Measurements from ENCODE around the gene ZNF530. TPM values are rescaled to one million over a fixed set of nuclear protein-coding genes. Genes with fewer than 3 reads are reported as not detected.

ZNF530 gene
- total and polyA plus RNA-seq, 2 donors from 2014 or later, result 1.1 to 3.5 TPM

GRCh38 chr19:57653689-57654088 lies 54.0 kb downstream of the ZNF530 start:
- DNase-seq (no peak), FAIRE-seq (no peak)
- Histone ChIP-seq H3K36me3 (ENCODE audit: control insufficient read depth in 2 of 3, insufficient read depth in 3 of 3, low read length in 3 of 3) (no peaks in the 10 kb centered on the region), H3K27me3 (ENCODE audit: control insufficient read depth, insufficient read depth, low read length) (no peaks in the 10 kb centered on the region), H3K4me1 (ENCODE audit: control insufficient read depth in 2 of 3, insufficient read depth in 2 of 3, low read depth in 1 of 3, low read length in 3 of 3) (no peaks in the 10 kb centered on the region), H3K27ac (ENCODE audit: low read depth in 2 of 2, low read length in 2 of 2) (no peak overlapping the region), H3K4me3 (ENCODE audit: low read length in 3 of 3) (no peak overlapping the region), H3K9me3 (ENCODE audit: control insufficient read depth in 2 of 3, insufficient read depth in 1 of 3, low read length in 3 of 3) (peaks cover 0 to 7% (median 3%) of the 10 kb centered on the region in 3 donors), H3K9ac (ENCODE audit: low read length in 3 of 3) (no peak overlapping the region)
- TF ChIP-seq, protein P1, sequence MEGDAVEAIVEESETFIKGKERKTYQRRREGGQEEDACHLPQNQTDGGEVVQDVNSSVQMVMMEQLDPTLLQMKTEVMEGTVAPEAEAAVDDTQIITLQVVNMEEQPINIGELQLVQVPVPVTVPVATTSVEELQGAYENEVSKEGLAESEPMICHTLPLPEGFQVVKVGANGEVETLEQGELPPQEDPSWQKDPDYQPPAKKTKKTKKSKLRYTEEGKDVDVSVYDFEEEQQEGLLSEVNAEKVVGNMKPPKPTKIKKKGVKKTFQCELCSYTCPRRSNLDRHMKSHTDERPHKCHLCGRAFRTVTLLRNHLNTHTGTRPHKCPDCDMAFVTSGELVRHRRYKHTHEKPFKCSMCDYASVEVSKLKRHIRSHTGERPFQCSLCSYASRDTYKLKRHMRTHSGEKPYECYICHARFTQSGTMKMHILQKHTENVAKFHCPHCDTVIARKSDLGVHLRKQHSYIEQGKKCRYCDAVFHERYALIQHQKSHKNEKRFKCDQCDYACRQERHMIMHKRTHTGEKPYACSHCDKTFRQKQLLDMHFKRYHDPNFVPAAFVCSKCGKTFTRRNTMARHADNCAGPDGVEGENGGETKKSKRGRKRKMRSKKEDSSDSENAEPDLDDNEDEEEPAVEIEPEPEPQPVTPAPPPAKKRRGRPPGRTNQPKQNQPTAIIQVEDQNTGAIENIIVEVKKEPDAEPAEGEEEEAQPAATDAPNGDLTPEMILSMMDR (IDR thresholded peaks at IDR 0.05; ENCODE audit: borderline replicate concordance, extremely low read depth, insufficient read depth), result no peak
- intact Hi-C loops (cut with DNase I), result no loop called here

DNA sequence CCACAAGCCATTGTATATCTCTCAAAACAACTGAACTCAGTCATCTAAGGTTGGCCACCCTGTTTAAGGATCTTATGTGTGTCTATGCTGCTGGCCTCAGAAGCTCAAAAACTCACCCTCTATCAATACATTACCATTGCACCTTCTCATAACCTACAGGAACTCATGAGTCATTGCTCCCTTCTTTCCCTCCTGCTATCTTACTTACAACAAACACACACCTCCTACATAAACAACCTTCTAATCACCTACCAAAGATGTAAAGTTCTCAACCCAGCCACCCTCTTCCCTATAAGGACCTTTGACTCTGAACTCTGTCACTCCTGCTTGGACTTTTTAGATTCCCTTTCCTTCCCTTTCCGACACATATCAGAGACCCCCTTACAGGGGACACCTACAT lies 55.8 kb downstream of the ZNF530 start:
- intact Hi-C loops (cut with DNase I), result no loop called here
- H3K27ac ChIP-seq (ENCODE audit: low read depth in 2 of 2, low read length in 2 of 2), result no peak overlapping the region
- FAIRE-seq, result no peak

DNA sequence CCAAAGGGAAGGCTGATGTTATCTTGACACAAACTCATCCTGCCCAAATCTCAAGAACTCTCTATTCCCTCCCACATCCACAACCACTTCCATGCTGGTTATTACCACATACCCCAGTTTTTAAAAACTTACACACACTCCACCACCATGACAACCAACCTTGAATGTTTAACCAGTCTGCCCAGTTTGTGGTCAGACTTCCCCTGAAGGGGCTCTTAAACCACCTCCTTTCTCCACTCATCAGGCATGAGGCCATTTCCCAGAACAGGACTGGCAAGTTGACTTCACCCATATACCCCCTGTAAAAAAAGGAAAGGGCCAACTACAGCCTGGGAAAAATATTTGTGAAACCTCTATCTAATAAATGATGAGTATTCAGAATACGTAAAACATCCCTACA lies 56.7 kb downstream of the ZNF530 start:
- DNase-seq, result no peak
- no peaks in the 10 kb centered on the region for H3K4me1 ChIP-seq (ENCODE audit: control insufficient read depth in 2 of 3, insufficient read depth in 2 of 3, low read depth in 1 of 3, low read length in 3 of 3)
- TF ChIP-seq, protein P1 (IDR thresholded peaks at IDR 0.05; ENCODE audit: borderline replicate concordance, extremely low read depth, insufficient read depth), result no peak
- H3K27ac ChIP-seq (ENCODE audit: low read depth in 2 of 2, low read length in 2 of 2), result no peak overlapping the region
- FAIRE-seq, result no peak
- no peaks in the 10 kb centered on the region for H3K27me3 ChIP-seq (ENCODE audit: control insufficient read depth, insufficient read depth, low read length)
- intact Hi-C loops (cut with DNase I), result no loop called here
- H3K36me3 ChIP-seq (ENCODE audit: control insufficient read depth in 2 of 3, insufficient read depth in 3 of 3, low read length in 3 of 3), result no peaks in the 10 kb centered on the region
- no peak overlapping the region for H3K9ac ChIP-seq (ENCODE audit: low read length in 3 of 3)
- H3K9me3 ChIP-seq (ENCODE audit: control insufficient read depth in 2 of 3, insufficient read depth in 1 of 3, low read length in 3 of 3), result peaks cover 0 to 4% (median 3%) of the 10 kb centered on the region in 3 donors
- no peak overlapping the region for H3K4me3 ChIP-seq (ENCODE audit: low read length in 3 of 3)

More for the DNA sequence above, 55.8 kb downstream of the ZNF530 start:
- Histone ChIP-seq H3K9me3 (ENCODE audit: control insufficient read depth in 2 of 3, insufficient read depth in 1 of 3, low read length in 3 of 3) (peaks cover 0 to 4% (median 3%) of the 10 kb centered on the region in 3 donors), H3K9ac (ENCODE audit: low read length in 3 of 3) (no peak overlapping the region), H3K4me3 (ENCODE audit: low read length in 3 of 3) (no peak overlapping the region), H3K27me3 (ENCODE audit: control insufficient read depth, insufficient read depth, low read length) (no peaks in the 10 kb centered on the region), H3K36me3 (ENCODE audit: control insufficient read depth in 2 of 3, insufficient read depth in 3 of 3, low read length in 3 of 3) (no peaks in the 10 kb centered on the region), H3K4me1 (ENCODE audit: control insufficient read depth in 2 of 3, insufficient read depth in 2 of 3, low read depth in 1 of 3, low read length in 3 of 3) (no peaks in the 10 kb centered on the region)
- DNase-seq, result no peak
- TF ChIP-seq, protein P1 (IDR thresholded peaks at IDR 0.05; ENCODE audit: borderline replicate concordance, extremely low read depth, insufficient read depth), result no peak

Other genes starting within 250 kb of the ZNF530 start
- 13.8 TPM for gene ZNF304, start 248.6 kb upstream of the ZNF530 start, total RNA-seq
- 3.3 TPM for gene ZNF304, start 248.6 kb upstream of the ZNF530 start, polyA plus RNA-seq (ENCODE audit: insufficient read depth, low read depth, low replicate concordance)
- 9.4 TPM for gene TRAPPC2B, start 236.3 kb upstream of the ZNF530 start, total RNA-seq
- 22.0 TPM for gene TRAPPC2B, start 236.3 kb upstream of the ZNF530 start, polyA plus RNA-seq (ENCODE audit: insufficient read depth, low read depth, low replicate concordance)
- 4.1 TPM for gene ZNF547, start 236.3 kb upstream of the ZNF530 start, total RNA-seq
- 1.3 TPM for gene ZNF547, start 236.3 kb upstream of the ZNF530 start, polyA plus RNA-seq (ENCODE audit: insufficient read depth, low read depth, low replicate concordance)
- 26.1 TPM for gene ZNF548, start 210.0 kb upstream of the ZNF530 start, total RNA-seq
- 4.7 TPM for gene ZNF548, start 210.0 kb upstream of the ZNF530 start, polyA plus RNA-seq (ENCODE audit: insufficient read depth, low read depth, low replicate concordance)
- 17.7 TPM for gene ZNF17, start 188.7 kb upstream of the ZNF530 start, total RNA-seq
- 3.6 TPM for gene ZNF17, start 188.7 kb upstream of the ZNF530 start, polyA plus RNA-seq (ENCODE audit: insufficient read depth, low read depth, low replicate concordance)
- 14.2 TPM for gene ZNF749, start 164.6 kb upstream of the ZNF530 start, total RNA-seq
- 9.9 TPM for gene ZNF749, start 164.6 kb upstream of the ZNF530 start, polyA plus RNA-seq (ENCODE audit: insufficient read depth, low read depth, low replicate concordance)
- 1.7 TPM for gene VN1R1, start 142.7 kb upstream of the ZNF530 start, total RNA-seq
- gene VN1R1, start 142.7 kb upstream of the ZNF530 start, polyA plus RNA-seq (ENCODE audit: insufficient read depth, low read depth, low replicate concordance), result 0.41 TPM
- gene ZNF772, start 122.3 kb upstream of the ZNF530 start, total RNA-seq, result 20.0 TPM
- 3.1 TPM for gene ZNF772, start 122.3 kb upstream of the ZNF530 start, polyA plus RNA-seq (ENCODE audit: insufficient read depth, low read depth, low replicate concordance)
- 15.4 TPM for gene ZNF419, start 112.1 kb upstream of the ZNF530 start, total RNA-seq
- gene ZNF419, start 112.1 kb upstream of the ZNF530 start, polyA plus RNA-seq (ENCODE audit: insufficient read depth, low read depth, low replicate concordance), result 5.7 TPM
- gene ZNF773, start 99.9 kb upstream of the ZNF530 start, total RNA-seq, result 12.1 TPM
- gene ZNF773, start 99.9 kb upstream of the ZNF530 start, polyA plus RNA-seq (ENCODE audit: insufficient read depth, low read depth, low replicate concordance), result 3.4 TPM
- 8.7 TPM for gene ZNF549, start 72.5 kb upstream of the ZNF530 start, total RNA-seq
- 2.4 TPM for gene ZNF549, start 72.5 kb upstream of the ZNF530 start, polyA plus RNA-seq (ENCODE audit: insufficient read depth, low read depth, low replicate concordance)
- gene ZNF550, start 40.0 kb upstream of the ZNF530 start, total RNA-seq, result 15.1 TPM
- 2.5 TPM for gene ZNF550, start 40.0 kb upstream of the ZNF530 start, polyA plus RNA-seq (ENCODE audit: insufficient read depth, low read depth, low replicate concordance)
- 8.0 TPM for gene ZNF416, start 21.0 kb upstream of the ZNF530 start, total RNA-seq
- 3.5 TPM for gene ZNF416, start 21.0 kb upstream of the ZNF530 start, polyA plus RNA-seq (ENCODE audit: insufficient read depth, low read depth, low replicate concordance)
- 9.3 TPM for gene ZIK1, start 15.7 kb upstream of the ZNF530 start, total RNA-seq
- gene ZIK1, start 15.7 kb upstream of the ZNF530 start, polyA plus RNA-seq (ENCODE audit: insufficient read depth, low read depth, low replicate concordance), result 3.1 TPM
- 25.4 TPM for gene ZNF134, start 14.4 kb downstream of the ZNF530 start, total RNA-seq
- gene ZNF134, start 14.4 kb downstream of the ZNF530 start, polyA plus RNA-seq (ENCODE audit: insufficient read depth, low read depth, low replicate concordance), result 5.8 TPM
- 19.6 TPM for gene ZNF211, start 33.3 kb downstream of the ZNF530 start, total RNA-seq
- gene ZNF211, start 33.3 kb downstream of the ZNF530 start, polyA plus RNA-seq (ENCODE audit: insufficient read depth, low read depth, low replicate concordance), result 9.1 TPM
- gene ZSCAN4, start 69.0 kb downstream of the ZNF530 start, total RNA-seq, result not detected
- not detected for gene ZSCAN4, start 69.0 kb downstream of the ZNF530 start, polyA plus RNA-seq (ENCODE audit: insufficient read depth, low read depth, low replicate concordance)
- 13.9 TPM for gene ZNF551, start 82.1 kb downstream of the ZNF530 start, total RNA-seq
- gene ZNF551, start 82.1 kb downstream of the ZNF530 start, polyA plus RNA-seq (ENCODE audit: insufficient read depth, low read depth, low replicate concordance), result 1.3 TPM
- 11.1 TPM for gene ZNF154, start 109.3 kb downstream of the ZNF530 start, total RNA-seq
- 2.2 TPM for gene ZNF154, start 109.3 kb downstream of the ZNF530 start, polyA plus RNA-seq (ENCODE audit: insufficient read depth, low read depth, low replicate concordance)
- 16.5 TPM for gene ZNF671, start 127.7 kb downstream of the ZNF530 start, total RNA-seq
- 10.1 TPM for gene ZNF671, start 127.7 kb downstream of the ZNF530 start, polyA plus RNA-seq (ENCODE audit: insufficient read depth, low read depth, low replicate concordance)
- 20.5 TPM for gene ZNF776, start 146.9 kb downstream of the ZNF530 start, total RNA-seq
- 5.6 TPM for gene ZNF776, start 146.9 kb downstream of the ZNF530 start, polyA plus RNA-seq (ENCODE audit: insufficient read depth, low read depth, low replicate concordance)
- gene ZNF586, start 169.8 kb downstream of the ZNF530 start, total RNA-seq, result 18.7 TPM
- 6.3 TPM for gene ZNF586, start 169.8 kb downstream of the ZNF530 start, polyA plus RNA-seq (ENCODE audit: insufficient read depth, low read depth, low replicate concordance)
- 13.8 TPM for gene ZNF552, start 215.0 kb downstream of the ZNF530 start, total RNA-seq
- gene ZNF552, start 215.0 kb downstream of the ZNF530 start, polyA plus RNA-seq (ENCODE audit: insufficient read depth, low read depth, low replicate concordance), result 10.7 TPM
- 23.6 TPM for gene ZNF587B, start 230.4 kb downstream of the ZNF530 start, total RNA-seq
- gene ZNF587B, start 230.4 kb downstream of the ZNF530 start, polyA plus RNA-seq (ENCODE audit: insufficient read depth, low read depth, low replicate concordance), result 5.1 TPM
- 37.3 TPM for gene ZNF587, start 250.0 kb downstream of the ZNF530 start, total RNA-seq
- 3.7 TPM for gene ZNF587, start 250.0 kb downstream of the ZNF530 start, polyA plus RNA-seq (ENCODE audit: insufficient read depth, low read depth, low replicate concordance)